Stimulated activated naive CD4-positive, alpha-beta T cell (primary cell): ENCODE measurements around the gene FBLN2.

Source experiments
- DNase-seq, 6 experiments: peaks; one replicate each; lab custom pipeline; 2025; lab: John Stamatoyannopoulos, UW

FBLN2 gene

GRCh38 chr3:13624021-13624420, 75.1 kb downstream of the FBLN2 start:
- no peak for DNase-seq

GRCh38 chr3:13624671-13625125, 75.8 kb downstream of the FBLN2 start:
- DNase-seq: no peak

DNA sequence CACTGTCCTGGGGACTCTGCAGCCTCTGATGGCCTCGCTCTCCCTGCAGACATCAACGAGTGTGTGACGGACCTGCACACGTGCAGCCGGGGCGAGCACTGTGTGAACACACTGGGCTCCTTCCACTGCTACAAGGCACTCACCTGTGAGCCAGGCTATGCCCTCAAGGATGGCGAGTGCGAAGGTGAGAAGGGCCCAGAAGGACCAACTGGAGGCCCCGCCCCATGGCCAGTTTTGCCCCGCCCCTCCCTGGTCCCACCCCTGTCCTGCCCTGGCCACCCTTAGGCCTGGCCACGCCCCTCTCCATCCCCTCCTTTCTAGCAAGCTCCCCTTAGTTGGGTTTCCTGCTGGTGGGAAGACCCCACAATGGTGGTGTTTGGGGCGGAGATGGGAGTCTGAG, 77.5 kb downstream of the FBLN2 start:
- no peak for DNase-seq

- no peak for DNase-seq
These were observed 78.1 kb downstream of the FBLN2 start for GRCh38 chr3:13626915-13627460.

- peak in 1 of 6 experiments; percentile 10 for DNase-seq
These were observed 78.8 kb downstream of the FBLN2 start for GRCh38 chr3:13627681-13628080.

- no peak for DNase-seq
These were observed 79.5 kb downstream of the FBLN2 start for GRCh38 chr3:13628432-13628831.

GRCh38 chr3:13628841-13629551, 80.1 kb downstream of the FBLN2 start:
- DNase-seq: no peak

- DNase-seq: no peak
These were observed 80.7 kb downstream of the FBLN2 start for GRCh38 chr3:13629644-13630043.

GRCh38 chr3:13631256-13631655, 82.3 kb downstream of the FBLN2 start:
- no peak for DNase-seq

DNA sequence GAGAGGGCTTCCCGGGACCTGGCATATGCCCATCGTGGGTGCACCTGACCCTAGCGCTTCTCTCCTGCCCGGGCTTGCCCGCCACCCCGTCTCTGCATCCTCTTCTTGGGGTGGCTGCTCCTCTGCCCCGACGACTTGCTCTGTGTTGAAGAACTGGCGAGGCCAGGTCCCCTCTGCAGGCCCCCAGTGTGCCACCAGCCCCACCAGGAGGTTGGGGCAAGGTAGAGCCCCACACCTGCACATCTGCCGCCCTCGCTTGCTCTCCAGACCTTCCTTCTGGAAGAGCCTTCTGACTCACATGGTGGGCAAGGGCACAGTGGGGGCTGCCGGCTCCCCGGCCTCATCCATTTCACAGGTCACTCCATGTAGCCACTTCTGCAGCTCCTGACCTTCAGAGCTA, 84.3 kb downstream of the FBLN2 start:
- DNase-seq: no peak

- no peak for DNase-seq
These were observed 85.2 kb downstream of the FBLN2 start for GRCh38 chr3:13634151-13634550.

DNA sequence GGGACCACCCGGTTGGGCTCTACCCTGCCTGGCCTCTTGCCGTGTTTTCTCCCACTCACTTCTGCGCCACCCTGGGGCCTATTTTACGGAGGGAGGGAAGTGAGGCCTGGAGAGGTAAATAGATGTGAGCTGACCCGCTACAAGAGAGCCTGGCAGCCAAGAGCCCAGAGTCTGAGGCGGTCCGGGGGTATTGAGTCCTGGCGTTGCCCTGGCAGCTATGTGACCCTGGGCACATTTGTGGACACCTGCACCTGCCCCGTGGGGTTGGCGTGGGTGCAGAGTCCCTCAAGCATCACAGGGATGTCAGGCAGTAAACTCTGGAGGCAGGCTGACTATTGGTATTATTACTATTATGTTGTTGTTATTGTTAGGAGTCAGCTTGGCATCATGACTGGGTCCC, 85.7 kb downstream of the FBLN2 start:
- DNase-seq: no peak

- no peak for DNase-seq
These were observed 87.3 kb downstream of the FBLN2 start for GRCh38 chr3:13636186-13636585.

- no peak for DNase-seq
These were observed 87.9 kb downstream of the FBLN2 start for GRCh38 chr3:13636874-13637273.

DNA sequence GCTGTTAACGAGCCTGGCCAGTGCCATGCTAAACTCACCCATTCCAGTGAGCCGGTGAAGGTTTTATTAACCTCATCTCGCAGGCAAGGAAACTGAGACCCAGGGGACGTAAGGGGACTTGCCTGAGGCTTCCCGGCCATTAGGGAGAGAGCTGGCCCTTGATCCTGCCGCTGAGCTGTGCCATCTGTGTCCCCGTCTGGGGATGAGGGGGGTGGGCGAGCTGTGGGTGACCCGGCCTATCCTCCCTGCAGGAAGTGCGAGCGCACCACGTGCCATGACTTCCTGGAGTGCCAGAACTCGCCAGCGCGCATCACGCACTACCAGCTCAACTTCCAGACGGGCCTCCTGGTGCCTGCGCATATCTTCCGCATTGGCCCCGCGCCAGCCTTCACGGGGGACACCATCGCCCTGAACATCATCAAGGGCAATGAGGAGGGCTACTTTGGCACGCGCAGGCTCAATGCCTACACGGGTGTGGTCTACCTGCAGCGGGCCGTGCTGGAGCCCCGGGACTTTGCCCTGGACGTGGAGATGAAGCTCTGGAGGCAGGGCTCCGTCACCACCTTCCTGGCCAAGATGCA, 88.5 kb downstream of the FBLN2 start:
- DNase-seq: no peak

DNA sequence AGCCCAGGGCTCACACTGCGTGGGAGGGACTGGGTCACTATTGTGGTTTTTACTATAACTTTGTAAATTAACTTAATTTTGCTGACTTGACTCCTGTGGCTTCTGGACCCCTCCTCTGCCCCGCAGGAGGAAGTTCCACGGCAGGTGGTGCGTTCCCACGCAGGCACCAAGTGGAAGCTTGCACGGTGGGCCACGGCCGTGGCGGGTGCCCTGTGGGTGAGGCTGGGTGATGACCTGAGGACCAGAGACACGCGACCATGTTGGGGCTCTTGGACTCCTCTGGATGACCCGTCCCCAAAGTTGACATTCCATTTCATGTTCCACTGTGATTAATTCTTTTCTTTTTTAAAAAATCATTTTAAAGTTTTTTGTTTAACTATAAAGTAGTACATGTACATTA, 89.0 kb downstream of the FBLN2 start:
- DNase-seq: no peak

- no peak for DNase-seq
These were observed 90.0 kb downstream of the FBLN2 start for GRCh38 chr3:13638927-13639326.

DNA sequence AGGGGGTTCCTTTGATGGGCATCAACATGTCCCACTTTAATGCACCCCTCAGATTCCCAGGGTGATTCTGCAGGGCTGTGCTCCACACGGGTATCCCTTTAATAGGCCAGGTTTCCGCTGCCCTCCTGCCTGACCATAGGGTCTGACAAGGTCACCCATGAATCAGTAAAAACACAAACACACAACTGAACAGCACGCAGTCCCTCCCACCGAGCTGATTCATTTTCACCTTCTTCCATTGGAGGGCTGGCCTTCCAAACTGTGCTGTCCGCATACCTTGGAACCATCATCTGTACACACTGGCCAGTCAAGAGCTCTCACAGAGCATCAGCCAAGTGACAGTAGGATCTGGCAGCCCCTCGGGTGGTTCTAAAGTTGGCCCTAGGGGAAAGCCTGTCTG, 93.7 kb downstream of the FBLN2 start:
- DNase-seq: no peak

GRCh38 chr3:13644341-13645117, 95.6 kb downstream of the FBLN2 start:
- DNase-seq: no peak

GRCh38 chr3:13645801-13646637, 97.1 kb downstream of the FBLN2 start:
- DNase-seq: no peak

DNA sequence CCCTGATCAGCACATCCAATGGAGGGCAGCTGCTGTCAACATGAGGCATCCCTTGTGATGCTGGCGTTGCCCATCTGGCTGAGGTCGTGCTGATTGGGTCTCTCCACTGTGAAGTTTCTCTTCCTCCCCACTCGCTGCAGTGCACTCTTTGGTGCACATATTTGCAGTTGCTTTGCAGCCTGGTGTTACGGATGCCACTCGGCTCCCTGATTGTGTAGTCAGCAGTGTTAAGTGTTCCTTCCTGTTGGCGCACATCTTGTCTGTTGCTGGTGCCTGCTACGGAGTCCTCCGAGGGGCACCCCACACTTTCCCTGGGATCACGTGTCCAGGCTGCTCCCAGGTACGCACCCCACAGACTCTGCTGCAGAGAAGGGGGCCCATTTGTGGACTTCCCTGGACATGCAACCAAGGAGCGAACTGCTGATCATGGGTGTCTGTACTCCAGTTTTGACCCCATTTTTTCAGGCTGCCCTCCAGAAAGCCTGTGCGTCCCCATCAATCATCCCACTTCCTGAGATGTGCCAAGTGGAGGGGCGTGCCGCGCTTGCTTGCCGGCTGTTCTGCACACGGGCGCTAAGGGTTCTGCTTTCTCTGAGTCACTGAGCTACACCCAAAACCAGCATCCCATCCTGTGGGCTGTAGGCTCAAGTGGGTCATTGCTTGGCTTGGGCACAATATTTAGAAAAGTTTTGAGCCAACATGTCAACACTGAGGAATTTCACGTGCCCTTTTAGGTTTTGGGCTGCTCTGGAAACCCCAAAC, 98.6 kb downstream of the FBLN2 start:
- DNase-seq: no peak
